PC-3 (cell line): ENCODE results near the gene JMJD4.

Experiments used
- EZH2 ChIP-seq: fragments of 300-600 bp; sonication (generic); IDR thresholded peaks from one replicate; pipeline ENCODE4 v1.6.1; 2017; ENCODE audit warnings: antibody characterized with exemption, mild to moderate bottlenecking, low read length; ENCODE audit not compliant: unreplicated experiment
- EZH2phosphoT487 ChIP-seq: fragments of 300-600 bp; sonication (generic); IDR thresholded peaks from 2 replicates; pipeline ENCODE4 v1.6.1; 2018; ENCODE audit warnings: mild to moderate bottlenecking, antibody characterized with exemption, low read length, borderline replicate concordance
- TF ChIP-seq, protein P1 (sequence below): fragments of 300-600 bp; sonication (generic); conservative IDR thresholded peaks from 2 replicates; pipeline ENCODE4 v1.5.1; 2017; ENCODE audit warnings: antibody characterized with exemption, low read depth, mild to moderate bottlenecking, low read length

DNA sequence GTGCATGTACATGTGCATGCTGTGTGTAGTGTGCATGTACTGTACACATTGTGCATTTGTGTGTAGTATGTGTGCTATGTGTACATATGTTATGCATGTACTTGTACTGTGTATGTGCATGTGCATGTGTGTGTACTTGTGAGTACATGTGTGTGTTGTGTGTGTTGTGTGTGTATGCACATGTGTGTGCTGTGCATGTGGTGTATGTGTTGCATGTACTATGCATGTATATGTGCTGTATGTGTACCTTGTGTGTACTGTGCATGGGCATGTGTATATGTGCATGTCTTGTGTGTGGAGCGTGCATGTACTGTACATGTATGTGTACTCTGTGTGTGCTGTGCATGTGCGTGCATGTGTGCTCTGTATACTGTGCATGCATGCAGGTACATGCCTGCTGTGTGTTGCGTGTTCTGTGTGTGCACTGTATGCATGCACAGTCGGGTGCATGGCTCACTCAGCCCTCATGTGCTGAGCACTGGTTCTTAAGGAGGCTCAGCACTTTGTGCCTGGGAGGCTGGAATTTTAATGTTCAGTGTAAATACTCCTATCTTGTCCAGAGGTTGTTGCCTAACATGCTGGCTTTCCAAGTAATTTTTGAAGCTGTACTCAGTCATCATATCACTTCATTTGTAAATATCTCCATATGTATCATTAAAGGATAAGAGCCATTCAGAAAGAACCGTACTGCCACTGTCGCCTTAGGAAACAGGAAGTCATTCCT lies 32.5 kb upstream of the JMJD4 start:
- TF ChIP-seq EZH2 (no peak), EZH2phosphoT487 (no peak)
- TF ChIP-seq, protein P1, sequence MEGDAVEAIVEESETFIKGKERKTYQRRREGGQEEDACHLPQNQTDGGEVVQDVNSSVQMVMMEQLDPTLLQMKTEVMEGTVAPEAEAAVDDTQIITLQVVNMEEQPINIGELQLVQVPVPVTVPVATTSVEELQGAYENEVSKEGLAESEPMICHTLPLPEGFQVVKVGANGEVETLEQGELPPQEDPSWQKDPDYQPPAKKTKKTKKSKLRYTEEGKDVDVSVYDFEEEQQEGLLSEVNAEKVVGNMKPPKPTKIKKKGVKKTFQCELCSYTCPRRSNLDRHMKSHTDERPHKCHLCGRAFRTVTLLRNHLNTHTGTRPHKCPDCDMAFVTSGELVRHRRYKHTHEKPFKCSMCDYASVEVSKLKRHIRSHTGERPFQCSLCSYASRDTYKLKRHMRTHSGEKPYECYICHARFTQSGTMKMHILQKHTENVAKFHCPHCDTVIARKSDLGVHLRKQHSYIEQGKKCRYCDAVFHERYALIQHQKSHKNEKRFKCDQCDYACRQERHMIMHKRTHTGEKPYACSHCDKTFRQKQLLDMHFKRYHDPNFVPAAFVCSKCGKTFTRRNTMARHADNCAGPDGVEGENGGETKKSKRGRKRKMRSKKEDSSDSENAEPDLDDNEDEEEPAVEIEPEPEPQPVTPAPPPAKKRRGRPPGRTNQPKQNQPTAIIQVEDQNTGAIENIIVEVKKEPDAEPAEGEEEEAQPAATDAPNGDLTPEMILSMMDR: no peak
